Measurements from ENCODE around the gene PCAT6.

PCAT6 gene

DNA sequence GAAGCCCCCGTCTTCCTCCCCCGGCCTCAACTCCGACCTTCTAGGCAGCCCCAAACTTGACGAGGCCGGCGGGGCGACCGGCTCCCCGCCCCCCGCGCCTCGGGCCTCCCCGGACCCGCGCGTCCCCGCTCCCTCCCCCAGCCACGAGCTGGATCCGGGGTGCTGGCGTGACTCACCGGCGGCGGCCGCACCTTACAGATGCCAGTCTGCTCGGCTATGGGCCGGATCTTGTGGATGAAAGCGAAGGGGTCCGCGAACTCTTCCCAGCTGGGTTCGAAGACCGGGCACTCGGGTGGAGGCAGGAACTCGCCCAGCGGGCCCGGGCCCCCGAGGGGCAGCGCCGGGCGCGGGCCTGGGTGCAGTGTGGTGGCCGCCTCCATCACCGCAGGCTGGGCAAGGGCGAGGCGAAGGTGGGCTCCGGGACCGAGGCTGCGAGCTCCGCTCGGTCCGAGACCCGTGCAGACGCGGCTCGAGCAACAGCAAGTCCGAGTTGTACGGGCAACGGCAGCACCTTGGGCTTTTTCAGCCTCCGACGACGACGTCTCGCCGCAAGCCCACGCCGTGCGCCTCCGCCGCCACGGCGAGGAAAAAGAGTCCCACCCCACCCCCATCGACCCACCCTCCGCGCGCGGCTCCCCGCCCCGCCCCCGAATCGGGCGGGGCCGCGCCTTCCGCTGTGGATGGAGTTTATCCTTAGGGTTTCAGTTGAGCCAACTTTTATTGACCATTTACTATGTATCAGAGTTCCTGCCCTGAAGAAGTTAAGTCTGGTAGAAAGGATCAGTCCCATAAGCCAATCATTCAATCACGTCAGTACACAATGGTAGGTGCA lies 2.6 kb upstream of the PCAT6 start, which contains the start of gene KDM5B:
TSS of gene KDM5B (minus strand) at position 496 of the 832 bp plus-strand sequence. CDS start at position 380, 116 bp downstream.
- Histone ChIP-seq H3K4me3 (replicated peaks; ENCODE audit: insufficient read depth, low read length) (peak within 1 kb of the TSS; percentile 92), H3K27me3 (ENCODE audit: insufficient read depth, poor library complexity, severe bottlenecking) (no peaks in the 10 kb centered on the region), H3K27ac (replicated peaks) (peak within 1 kb of the TSS; percentile 93)
- DNase-seq (ENCODE audit: low read depth in 1 of 2, low spot score in 1 of 2) = peak; percentile 48 to 65
- peak; percentile 77; the same call in 1 of the 2 replicates for TF ChIP-seq POLR2AphosphoS5 (IDR thresholded peaks at IDR 0.05; ENCODE audit: low read depth)
- TF ChIP-seq, protein P1, sequence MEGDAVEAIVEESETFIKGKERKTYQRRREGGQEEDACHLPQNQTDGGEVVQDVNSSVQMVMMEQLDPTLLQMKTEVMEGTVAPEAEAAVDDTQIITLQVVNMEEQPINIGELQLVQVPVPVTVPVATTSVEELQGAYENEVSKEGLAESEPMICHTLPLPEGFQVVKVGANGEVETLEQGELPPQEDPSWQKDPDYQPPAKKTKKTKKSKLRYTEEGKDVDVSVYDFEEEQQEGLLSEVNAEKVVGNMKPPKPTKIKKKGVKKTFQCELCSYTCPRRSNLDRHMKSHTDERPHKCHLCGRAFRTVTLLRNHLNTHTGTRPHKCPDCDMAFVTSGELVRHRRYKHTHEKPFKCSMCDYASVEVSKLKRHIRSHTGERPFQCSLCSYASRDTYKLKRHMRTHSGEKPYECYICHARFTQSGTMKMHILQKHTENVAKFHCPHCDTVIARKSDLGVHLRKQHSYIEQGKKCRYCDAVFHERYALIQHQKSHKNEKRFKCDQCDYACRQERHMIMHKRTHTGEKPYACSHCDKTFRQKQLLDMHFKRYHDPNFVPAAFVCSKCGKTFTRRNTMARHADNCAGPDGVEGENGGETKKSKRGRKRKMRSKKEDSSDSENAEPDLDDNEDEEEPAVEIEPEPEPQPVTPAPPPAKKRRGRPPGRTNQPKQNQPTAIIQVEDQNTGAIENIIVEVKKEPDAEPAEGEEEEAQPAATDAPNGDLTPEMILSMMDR (IDR thresholded peaks at IDR 0.05; ENCODE audit: insufficient read depth, low read length) = no peak

DNA sequence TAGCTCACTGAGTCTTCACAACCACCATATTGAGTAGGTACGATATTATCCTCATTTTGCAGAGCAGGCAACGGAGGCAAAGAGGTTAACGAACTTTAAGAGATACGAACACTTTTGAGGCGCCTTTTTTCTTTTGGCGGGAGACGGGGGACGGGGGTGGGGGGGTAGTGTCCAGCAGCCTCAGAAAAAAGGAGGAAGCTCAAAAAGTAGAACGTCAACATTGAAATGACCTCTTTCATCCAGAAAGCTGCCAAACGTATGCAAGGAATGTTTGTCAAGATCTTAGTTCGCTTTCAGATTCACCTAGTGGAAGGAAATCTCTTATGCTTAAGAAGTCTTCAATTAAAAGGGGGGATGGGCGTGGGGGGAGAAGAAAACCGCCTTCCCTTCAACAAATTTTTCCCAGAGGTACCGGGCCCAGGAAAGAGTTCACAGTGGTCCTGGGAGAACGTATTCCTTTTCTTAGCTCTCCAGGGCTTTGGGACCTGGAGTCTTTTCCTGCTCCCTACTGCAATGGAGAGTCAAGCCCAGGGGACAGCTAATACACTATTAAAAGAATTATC lies 1.1 kb upstream of the PCAT6 start:
- TF ChIP-seq POLR2AphosphoS5 (IDR thresholded peaks at IDR 0.05; ENCODE audit: low read depth) = no peak
- TF ChIP-seq, protein P1 (IDR thresholded peaks at IDR 0.05; ENCODE audit: insufficient read depth, low read length) = no peak
- TF ChIP-seq SPI1 (IDR thresholded peaks at IDR 0.05; ENCODE audit: borderline replicate concordance, low read depth) = no peak
- no peak for TF ChIP-seq GABPA (IDR thresholded peaks at IDR 0.05; ENCODE audit: low read depth)
- TF ChIP-seq, protein P2, sequence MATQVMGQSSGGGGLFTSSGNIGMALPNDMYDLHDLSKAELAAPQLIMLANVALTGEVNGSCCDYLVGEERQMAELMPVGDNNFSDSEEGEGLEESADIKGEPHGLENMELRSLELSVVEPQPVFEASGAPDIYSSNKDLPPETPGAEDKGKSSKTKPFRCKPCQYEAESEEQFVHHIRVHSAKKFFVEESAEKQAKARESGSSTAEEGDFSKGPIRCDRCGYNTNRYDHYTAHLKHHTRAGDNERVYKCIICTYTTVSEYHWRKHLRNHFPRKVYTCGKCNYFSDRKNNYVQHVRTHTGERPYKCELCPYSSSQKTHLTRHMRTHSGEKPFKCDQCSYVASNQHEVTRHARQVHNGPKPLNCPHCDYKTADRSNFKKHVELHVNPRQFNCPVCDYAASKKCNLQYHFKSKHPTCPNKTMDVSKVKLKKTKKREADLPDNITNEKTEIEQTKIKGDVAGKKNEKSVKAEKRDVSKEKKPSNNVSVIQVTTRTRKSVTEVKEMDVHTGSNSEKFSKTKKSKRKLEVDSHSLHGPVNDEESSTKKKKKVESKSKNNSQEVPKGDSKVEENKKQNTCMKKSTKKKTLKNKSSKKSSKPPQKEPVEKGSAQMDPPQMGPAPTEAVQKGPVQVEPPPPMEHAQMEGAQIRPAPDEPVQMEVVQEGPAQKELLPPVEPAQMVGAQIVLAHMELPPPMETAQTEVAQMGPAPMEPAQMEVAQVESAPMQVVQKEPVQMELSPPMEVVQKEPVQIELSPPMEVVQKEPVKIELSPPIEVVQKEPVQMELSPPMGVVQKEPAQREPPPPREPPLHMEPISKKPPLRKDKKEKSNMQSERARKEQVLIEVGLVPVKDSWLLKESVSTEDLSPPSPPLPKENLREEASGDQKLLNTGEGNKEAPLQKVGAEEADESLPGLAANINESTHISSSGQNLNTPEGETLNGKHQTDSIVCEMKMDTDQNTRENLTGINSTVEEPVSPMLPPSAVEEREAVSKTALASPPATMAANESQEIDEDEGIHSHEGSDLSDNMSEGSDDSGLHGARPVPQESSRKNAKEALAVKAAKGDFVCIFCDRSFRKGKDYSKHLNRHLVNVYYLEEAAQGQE (IDR thresholded peaks at IDR 0.05; ENCODE audit: insufficient replicate concordance, low read depth) = no peak
- no peaks in the 10 kb centered on the region for H3K27me3 ChIP-seq (ENCODE audit: insufficient read depth, poor library complexity, severe bottlenecking)
- no peak overlapping the region for H3K4me3 ChIP-seq (replicated peaks; ENCODE audit: insufficient read depth, low read length)
- H3K27ac ChIP-seq (replicated peaks) = no peak overlapping the region
- DNase-seq (ENCODE audit: low read depth in 1 of 2, low spot score in 1 of 2) = no peak

DNA sequence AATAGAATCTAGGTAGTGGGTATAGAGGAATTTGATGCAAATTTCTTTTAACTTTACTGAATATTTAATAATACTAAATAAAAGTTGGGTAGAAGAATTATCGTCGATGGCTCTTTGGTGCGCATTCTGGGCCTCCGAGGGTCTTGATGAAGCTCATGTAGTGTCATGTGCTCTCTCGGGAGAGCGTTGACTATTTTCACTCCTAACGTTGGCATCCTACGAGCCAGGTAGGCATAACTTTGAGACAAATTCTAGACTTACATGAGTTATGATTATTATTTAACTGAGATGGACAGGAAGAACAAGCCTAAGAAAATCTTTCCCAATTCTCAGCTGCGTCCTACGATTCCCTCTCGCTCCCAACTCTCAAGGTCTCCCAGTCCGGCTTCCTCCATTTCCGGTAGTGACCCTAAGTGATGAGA lies 550 bp upstream of the PCAT6 start:
- TF ChIP-seq GABPA (IDR thresholded peaks at IDR 0.05; ENCODE audit: low read depth) (no peak), POLR2AphosphoS5 (IDR thresholded peaks at IDR 0.05; ENCODE audit: low read depth) (no peak), SPI1 (IDR thresholded peaks at IDR 0.05; ENCODE audit: borderline replicate concordance, low read depth) (no peak)
- TF ChIP-seq, protein P2 (IDR thresholded peaks at IDR 0.05; ENCODE audit: insufficient replicate concordance, low read depth) = no peak
- TF ChIP-seq, protein P1 (IDR thresholded peaks at IDR 0.05; ENCODE audit: insufficient read depth, low read length) = no peak
- Histone ChIP-seq H3K27me3 (ENCODE audit: insufficient read depth, poor library complexity, severe bottlenecking) (no peaks in the 10 kb centered on the region), H3K27ac (replicated peaks) (no peak overlapping the region), H3K4me3 (replicated peaks; ENCODE audit: insufficient read depth, low read length) (peak overlapping the region; percentile 81)
- DNase-seq (ENCODE audit: low read depth in 1 of 2, low spot score in 1 of 2) = no peak

All from HL-60 (cell line).